ENCODE measurements around the gene FAM83C. TPM values are rescaled to one million over a fixed set of nuclear protein-coding genes. Genes with fewer than 3 reads are reported as not detected.

FAM83C gene
- total RNA-seq, 1 experiment from 2014 or later, result not detected

GRCh38 chr20:35304956-35305355 lies 12.7 kb upstream of the FAM83C start:
- no peak overlapping the region for H3K9ac ChIP-seq (ENCODE audit: low read length)
- peaks cover 7% of the 10 kb centered on the region; the same call in 1 of the 2 replicates for H3K36me3 ChIP-seq (ENCODE audit: insufficient read depth, low read length)

GRCh38 chr20:35303735-35304491 lies 11.7 kb upstream of the FAM83C start:
- H3K27me3 ChIP-seq (ENCODE audit: low read length), result no peaks in the 10 kb centered on the region
- H3K9me2 ChIP-seq (replicated peaks; ENCODE audit: insufficient read depth, low read length), result no peaks in the 10 kb centered on the region
- H3K4me1 ChIP-seq (ENCODE audit: low read length), result no peaks in the 10 kb centered on the region
- no peak overlapping the region for H2AFZ ChIP-seq (ENCODE audit: low read length)
- H4K20me1 ChIP-seq (ENCODE audit: insufficient read depth, low read depth, low read length), result no peaks in the 10 kb centered on the region
- H3K27ac ChIP-seq (ENCODE audit: low read length), result no peak overlapping the region
- no peaks in the 10 kb centered on the region for H3K79me2 ChIP-seq (ENCODE audit: low read length)
- DNase-seq, result peak; percentile 95
- H3K36me3 ChIP-seq (ENCODE audit: insufficient read depth, low read length), result peaks cover 7% of the 10 kb centered on the region; the same call in 1 of the 2 replicates
- H3K4me3 ChIP-seq (ENCODE audit: low read length), result no peak overlapping the region
- no peaks in the 10 kb centered on the region for H3K9me3 ChIP-seq (ENCODE audit: low read length)
- no peak overlapping the region for H3K4me2 ChIP-seq (ENCODE audit: low read depth, low read length, poor library complexity, severe bottlenecking)
- H3K9ac ChIP-seq (ENCODE audit: low read length), result no peak overlapping the region

More at GRCh38 chr20:35304956-35305355, 12.7 kb upstream of the FAM83C start:
- no peak overlapping the region for H3K27ac ChIP-seq (ENCODE audit: low read length)
- H3K4me3 ChIP-seq (ENCODE audit: low read length), result no peak overlapping the region
- no peak overlapping the region for H3K4me2 ChIP-seq (ENCODE audit: low read depth, low read length, poor library complexity, severe bottlenecking)
- no peak for DNase-seq
- H3K9me3 ChIP-seq (ENCODE audit: low read length), result no peaks in the 10 kb centered on the region
- no peaks in the 10 kb centered on the region for H3K9me2 ChIP-seq (replicated peaks; ENCODE audit: insufficient read depth, low read length)
- no peaks in the 10 kb centered on the region for H3K79me2 ChIP-seq (ENCODE audit: low read length)
- H3K27me3 ChIP-seq (ENCODE audit: low read length), result no peaks in the 10 kb centered on the region
- no peaks in the 10 kb centered on the region for H4K20me1 ChIP-seq (ENCODE audit: insufficient read depth, low read depth, low read length)
- no peaks in the 10 kb centered on the region for H3K4me1 ChIP-seq (ENCODE audit: low read length)
- no peak overlapping the region for H2AFZ ChIP-seq (ENCODE audit: low read length)

- Histone ChIP-seq H3K27me3 (ENCODE audit: low read length) (no peaks in the 10 kb centered on the region), H3K4me1 (ENCODE audit: low read length) (no peaks in the 10 kb centered on the region), H3K79me2 (ENCODE audit: low read length) (no peaks in the 10 kb centered on the region), H4K20me1 (ENCODE audit: insufficient read depth, low read depth, low read length) (no peaks in the 10 kb centered on the region), H3K4me2 (ENCODE audit: low read depth, low read length, poor library complexity, severe bottlenecking) (no peak overlapping the region), H3K27ac (ENCODE audit: low read length) (no peak overlapping the region), H3K36me3 (ENCODE audit: insufficient read depth, low read length) (peaks cover 7% of the 10 kb centered on the region; the same call in 1 of the 2 replicates), H3K9me3 (ENCODE audit: low read length) (no peaks in the 10 kb centered on the region), H3K4me3 (ENCODE audit: low read length) (no peak overlapping the region), H2AFZ (ENCODE audit: low read length) (no peak overlapping the region), H3K9me2 (replicated peaks; ENCODE audit: insufficient read depth, low read length) (no peaks in the 10 kb centered on the region), H3K9ac (ENCODE audit: low read length) (no peak overlapping the region)
- no peak for DNase-seq
These were observed 11.1 kb upstream of the FAM83C start for GRCh38 chr20:35303382-35303734.

GRCh38 chr20:35302421-35303335 lies 10.5 kb upstream of the FAM83C start:
- no peak overlapping the region for H3K27ac ChIP-seq (ENCODE audit: low read length)
- no peak overlapping the region for H3K9ac ChIP-seq (ENCODE audit: low read length)
- H3K79me2 ChIP-seq (ENCODE audit: low read length), result no peaks in the 10 kb centered on the region
- no peaks in the 10 kb centered on the region for H3K4me1 ChIP-seq (ENCODE audit: low read length)
- no peak overlapping the region for H3K4me3 ChIP-seq (ENCODE audit: low read length)
- H3K9me2 ChIP-seq (replicated peaks; ENCODE audit: insufficient read depth, low read length), result no peaks in the 10 kb centered on the region
- no peaks in the 10 kb centered on the region for H3K9me3 ChIP-seq (ENCODE audit: low read length)
- no peak overlapping the region for H2AFZ ChIP-seq (ENCODE audit: low read length)
- no peaks in the 10 kb centered on the region for H4K20me1 ChIP-seq (ENCODE audit: insufficient read depth, low read depth, low read length)
- H3K27me3 ChIP-seq (ENCODE audit: low read length), result no peaks in the 10 kb centered on the region
- no peak overlapping the region for H3K4me2 ChIP-seq (ENCODE audit: low read depth, low read length, poor library complexity, severe bottlenecking)
- peaks cover 7% of the 10 kb centered on the region; the same call in 1 of the 2 replicates for H3K36me3 ChIP-seq (ENCODE audit: insufficient read depth, low read length)
- DNase-seq, result no peak

DNA sequence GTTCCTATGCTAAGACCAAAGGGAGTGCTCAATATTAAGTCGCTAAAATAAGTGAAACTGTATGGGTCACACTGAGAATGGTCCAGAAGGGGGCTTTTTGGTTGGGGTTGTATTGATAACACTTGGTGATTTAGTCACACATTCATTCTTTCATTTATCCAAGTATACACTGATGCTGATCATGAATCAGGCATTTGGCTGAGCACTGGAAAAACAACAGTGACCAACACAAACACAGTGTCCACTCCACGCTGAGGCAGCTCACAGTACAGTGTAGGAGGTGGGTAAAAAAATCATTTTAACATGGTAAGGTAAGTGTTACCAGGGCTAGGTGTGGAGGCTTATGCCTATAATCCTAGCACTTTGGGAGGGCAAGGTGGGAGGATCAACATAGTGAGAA lies 9.2 kb upstream of the FAM83C start:
- no peaks in the 10 kb centered on the region for H3K4me1 ChIP-seq (ENCODE audit: low read length)
- H2AFZ ChIP-seq (ENCODE audit: low read length), result no peak overlapping the region
- DNase-seq, result no peak
- H3K27me3 ChIP-seq (ENCODE audit: low read length), result no peaks in the 10 kb centered on the region
- H3K79me2 ChIP-seq (ENCODE audit: low read length), result no peaks in the 10 kb centered on the region
- H4K20me1 ChIP-seq (ENCODE audit: insufficient read depth, low read depth, low read length), result no peaks in the 10 kb centered on the region
- H3K4me2 ChIP-seq (ENCODE audit: low read depth, low read length, poor library complexity, severe bottlenecking), result no peak overlapping the region
- H3K4me3 ChIP-seq (ENCODE audit: low read length), result no peak overlapping the region
- no peaks in the 10 kb centered on the region for H3K9me2 ChIP-seq (replicated peaks; ENCODE audit: insufficient read depth, low read length)
- H3K27ac ChIP-seq (ENCODE audit: low read length), result no peak overlapping the region
- no peaks in the 10 kb centered on the region for H3K9me3 ChIP-seq (ENCODE audit: low read length)
- H3K9ac ChIP-seq (ENCODE audit: low read length), result no peak overlapping the region
- H3K36me3 ChIP-seq (ENCODE audit: insufficient read depth, low read length), result peaks cover 7% of the 10 kb centered on the region; the same call in 1 of the 2 replicates

- Histone ChIP-seq H3K36me3 (ENCODE audit: insufficient read depth, low read length) (peaks cover 7% of the 10 kb centered on the region; the same call in 1 of the 2 replicates), H3K9me2 (replicated peaks; ENCODE audit: insufficient read depth, low read length) (no peaks in the 10 kb centered on the region), H3K27ac (ENCODE audit: low read length) (no peak overlapping the region), H3K4me2 (ENCODE audit: low read depth, low read length, poor library complexity, severe bottlenecking) (no peak overlapping the region), H3K4me3 (ENCODE audit: low read length) (no peak overlapping the region), H3K9me3 (ENCODE audit: low read length) (no peaks in the 10 kb centered on the region), H3K9ac (ENCODE audit: low read length) (no peak overlapping the region), H3K27me3 (ENCODE audit: low read length) (no peaks in the 10 kb centered on the region), H2AFZ (ENCODE audit: low read length) (no peak overlapping the region), H4K20me1 (ENCODE audit: insufficient read depth, low read depth, low read length) (no peaks in the 10 kb centered on the region), H3K4me1 (ENCODE audit: low read length) (no peaks in the 10 kb centered on the region), H3K79me2 (ENCODE audit: low read length) (no peaks in the 10 kb centered on the region)
- no peak for DNase-seq
These were observed 8.4 kb upstream of the FAM83C start for GRCh38 chr20:35300469-35301262.

DNA sequence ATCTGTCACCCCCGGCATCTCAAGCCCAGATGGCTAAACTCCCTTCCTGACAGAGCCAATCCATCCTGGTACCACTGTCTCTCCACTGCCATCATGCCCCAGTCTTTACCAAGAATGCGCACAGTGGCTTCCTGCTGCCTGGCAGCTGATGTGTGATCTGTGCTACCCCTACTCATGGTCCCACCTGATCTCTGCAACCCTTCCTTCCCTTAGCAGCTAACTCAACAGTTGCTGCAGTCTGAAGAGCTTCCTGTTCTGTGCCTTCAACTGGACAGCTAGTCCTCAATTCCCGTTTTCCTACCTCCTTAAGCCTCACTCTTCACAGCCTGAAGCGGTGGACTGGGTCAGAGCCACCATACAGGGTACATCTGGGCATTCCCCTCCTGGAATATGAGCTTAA lies 7.6 kb upstream of the FAM83C start:
- no peaks in the 10 kb centered on the region for H3K4me1 ChIP-seq (ENCODE audit: low read length)
- no peak for DNase-seq

More for the DNA sequence above, 7.6 kb upstream of the FAM83C start:
- Histone ChIP-seq H3K9me3 (ENCODE audit: low read length) (no peaks in the 10 kb centered on the region), H3K4me2 (ENCODE audit: low read depth, low read length, poor library complexity, severe bottlenecking) (no peak overlapping the region), H3K27ac (ENCODE audit: low read length) (no peak overlapping the region), H3K79me2 (ENCODE audit: low read length) (no peaks in the 10 kb centered on the region), H2AFZ (ENCODE audit: low read length) (no peak overlapping the region), H3K36me3 (ENCODE audit: insufficient read depth, low read length) (peaks cover 7% of the 10 kb centered on the region; the same call in 1 of the 2 replicates), H4K20me1 (ENCODE audit: insufficient read depth, low read depth, low read length) (no peaks in the 10 kb centered on the region), H3K4me3 (ENCODE audit: low read length) (no peak overlapping the region), H3K9ac (ENCODE audit: low read length) (no peak overlapping the region), H3K9me2 (replicated peaks; ENCODE audit: insufficient read depth, low read length) (no peaks in the 10 kb centered on the region), H3K27me3 (ENCODE audit: low read length) (no peaks in the 10 kb centered on the region)

Data from Karpas-422 (cell line).